Neuronal stem cell (in vitro differentiated cells): ENCODE measurements around the gene CDC42EP3.
A peak's percentile ranks its signal among the peaks of the same experiment; 100 is the strongest.

ENCODE experiments used
- DNase-seq: peaks from one replicate; pipeline ENCODE4 v3.0.0-alpha.2; 2013; ENCODE audit warnings: low spot score
- H2AFZ ChIP-seq: one replicate; pipeline ENCODE4 v1.6.1; 2013; ENCODE audit warnings: mild to moderate bottlenecking, low read length, inconsistent platforms
- H2AK5ac ChIP-seq: 2 replicates; pipeline ENCODE4 v1.6.1; 2013; ENCODE audit warnings: low read depth, mild to moderate bottlenecking, inconsistent platforms, low read length, moderate library complexity, mixed read lengths
- H2BK120ac ChIP-seq: 2 replicates; pipeline ENCODE4 v1.6.1; 2013; ENCODE audit warnings: low read depth, mild to moderate bottlenecking, inconsistent platforms, low read length, moderate library complexity, mixed read lengths
- H2BK12ac ChIP-seq: one replicate; pipeline ENCODE4 v1.6.1; 2013; ENCODE audit warnings: low read length, inconsistent platforms
- H2BK15ac ChIP-seq: 2 replicates; pipeline ENCODE4 v1.6.1; 2013; ENCODE audit warnings: mild to moderate bottlenecking, low read length, inconsistent platforms, mixed read lengths
- H2BK5ac ChIP-seq: one replicate; pipeline ENCODE4 v1.6.1; 2013; ENCODE audit warnings: inconsistent platforms, mild to moderate bottlenecking, low read length, moderate library complexity
- H3K14ac ChIP-seq: one replicate; pipeline ENCODE4 v1.6.1; 2013; ENCODE audit warnings: low read length, inconsistent platforms
- H3K18ac ChIP-seq: 2 replicates; pipeline ENCODE4 v1.6.1; 2013; ENCODE audit warnings: low read length, inconsistent platforms
- H3K23ac ChIP-seq: 2 replicates; pipeline ENCODE4 v1.6.1; 2013; ENCODE audit warnings: low read depth, mild to moderate bottlenecking, mixed read lengths, low read length, inconsistent platforms; ENCODE audit not compliant: poor library complexity
- H3K27ac ChIP-seq: replicated peaks from 3 replicates; pipeline ENCODE4 v1.5.1; 2013; ENCODE audit warnings: low read length, inconsistent platforms
- H3K27me3 ChIP-seq, 3 experiments: 2 replicates each; pipeline ENCODE4 v1.6.1; 2013; ENCODE audit warnings: low read length in 3 of 3, mild to moderate bottlenecking in 2 of 3, inconsistent platforms in 1 of 3, low read depth in 1 of 3, mixed read lengths in 1 of 3, moderate library complexity in 1 of 3; ENCODE audit not compliant: control insufficient read depth in 3 of 3, insufficient read depth in 3 of 3
- H3K36me3 ChIP-seq, 2 donors: replicated peaks in 1 of 2; 2 replicates each; pipeline ENCODE4 v1.6.1; 2013; ENCODE audit warnings: low read length in 2 of 2; ENCODE audit not compliant: control insufficient read depth in 2 of 2, insufficient read depth in 2 of 2
- H3K4ac ChIP-seq: 2 replicates; pipeline ENCODE4 v1.6.1; 2013; ENCODE audit warnings: inconsistent platforms, mild to moderate bottlenecking, low read length, moderate library complexity
- H3K4me1 ChIP-seq, 2 donors: 1 replicate in 1 of 2; 2 replicates in 1 of 2; pipeline ENCODE4 v1.6.1; 2013; ENCODE audit warnings: low read length in 2 of 2, low read depth in 1 of 2; ENCODE audit not compliant: control insufficient read depth in 2 of 2, insufficient read depth in 1 of 2
- H3K4me2 ChIP-seq: one replicate; pipeline ENCODE4 v1.6.1; 2013; ENCODE audit warnings: mild to moderate bottlenecking, low read length, inconsistent platforms; ENCODE audit not compliant: insufficient read depth, poor library complexity, severe bottlenecking
- H3K4me3 ChIP-seq, 2 donors: 2 replicates each; pipeline ENCODE4 v1.5.1; 2013; ENCODE audit warnings: low read length in 2 of 2, mild to moderate bottlenecking in 2 of 2, inconsistent platforms in 1 of 2, moderate library complexity in 1 of 2
- H3K79me1 ChIP-seq: one replicate; pipeline ENCODE4 v1.6.1; 2013; ENCODE audit warnings: low read depth, mild to moderate bottlenecking, inconsistent platforms, low read length, moderate library complexity
- H3K9ac ChIP-seq: one replicate; pipeline ENCODE4 v1.6.1; 2013; ENCODE audit warnings: mild to moderate bottlenecking, low read depth, low read length, inconsistent platforms; ENCODE audit not compliant: poor library complexity
- H3K9me3 ChIP-seq, 2 donors: replicated peaks in 1 of 2; 2 replicates each; pipeline versions ENCODE3 to v1.6.1; 2013; ENCODE audit warnings: low read length in 2 of 2, mild to moderate bottlenecking in 2 of 2, inconsistent platforms in 1 of 2, low read depth in 1 of 2, mixed read lengths in 1 of 2, moderate library complexity in 1 of 2; ENCODE audit not compliant: control insufficient read depth in 2 of 2, insufficient read depth in 1 of 2
- H4K8ac ChIP-seq: one replicate; pipeline ENCODE4 v1.6.1; 2013; ENCODE audit warnings: low read depth, mild to moderate bottlenecking, inconsistent platforms, low read length, moderate library complexity
- H4K91ac ChIP-seq: one replicate; pipeline ENCODE4 v1.6.1; 2013; ENCODE audit warnings: low read length, low read depth, mild to moderate bottlenecking, inconsistent platforms; ENCODE audit not compliant: poor library complexity
- WGBS, 2 donors: extraction: QIAGEN DNeasy Blood & Tissue Kit; methylation state at CpG; one replicate each; pipeline ENCODE4 v1.1.7; 2013; ENCODE audit warnings: missing lambda C conversion rate in 2 of 2, mixed read lengths in 1 of 2; ENCODE audit not compliant: insufficient read length in 2 of 2, insufficient replicate concordance in 1 of 2; ENCODE audit errors: extremely low coverage in 2 of 2; 5-methylcytosine and 5-hydroxymethylcytosine counted together

The CDC42EP3 gene

GRCh38 chr2:37619959-37620300 is 51.5 kb downstream of the CDC42EP3 start:
- Histone ChIP-seq H3K23ac (no peak overlapping the region), H3K4me3 (no peak overlapping the region), H2BK120ac (no peak overlapping the region), H2BK12ac (no peak overlapping the region), H3K9ac (no peak overlapping the region), H3K14ac (no peak overlapping the region), H2BK5ac (no peak overlapping the region), H3K4me2 (no peak overlapping the region), H3K27me3 (no peaks in the 10 kb centered on the region), H3K18ac (no peak overlapping the region), H2BK15ac (no peak overlapping the region), H2AK5ac (no peak overlapping the region), H3K4me1 (peaks cover 0 to 4% of the 10 kb centered on the region in 2 donors), H3K9me3 (peaks cover 0 to 4% of the 10 kb centered on the region in 2 donors), H3K27ac (no peak overlapping the region), H2AFZ (peak overlapping the region; percentile 18), H3K4ac (no peak overlapping the region), H4K8ac (no peak overlapping the region), H3K79me1 (no peaks in the 10 kb centered on the region), H4K91ac (no peak overlapping the region), H3K36me3 (no peaks in the 10 kb centered on the region)
- DNase-seq, result no peak

- Histone ChIP-seq H3K4me1 (peaks cover 0 to 4% of the 10 kb centered on the region in 2 donors), H3K27me3 (no peaks in the 10 kb centered on the region), H3K27ac (no peak overlapping the region), H3K36me3 (no peaks in the 10 kb centered on the region), H4K91ac (no peak overlapping the region), H3K14ac (no peak overlapping the region), H3K9me3 (peaks cover 0 to 4% of the 10 kb centered on the region in 2 donors), H2AFZ (peak overlapping the region; percentile 18), H3K23ac (no peak overlapping the region), H3K4me2 (no peak overlapping the region), H3K9ac (no peak overlapping the region), H4K8ac (no peak overlapping the region), H3K4me3 (no peak overlapping the region), H3K18ac (no peak overlapping the region), H3K79me1 (no peaks in the 10 kb centered on the region), H3K4ac (no peak overlapping the region), H2AK5ac (no peak overlapping the region), H2BK12ac (no peak overlapping the region), H2BK120ac (no peak overlapping the region), H2BK5ac (no peak overlapping the region), H2BK15ac (no peak overlapping the region)
- no CpG with 5 or more reads among the region's 7 CpGs for WGBS, 2 donors
- DNase-seq, result no peak
Observed at GRCh38 chr2:37619230-37619958, 52.0 kb downstream of the CDC42EP3 start.

GRCh38 chr2:37618326-37618725 is 53.1 kb downstream of the CDC42EP3 start:
- H3K4me3 ChIP-seq, result no peak overlapping the region
- H3K4me1 ChIP-seq, result peaks cover 0 to 4% of the 10 kb centered on the region in 2 donors
- no peak overlapping the region for H4K8ac ChIP-seq
- no peak overlapping the region for H3K27ac ChIP-seq
- H3K23ac ChIP-seq, result no peak overlapping the region
- H2AFZ ChIP-seq, result no peak overlapping the region
- no peak overlapping the region for H2BK120ac ChIP-seq
- no peaks in the 10 kb centered on the region for H3K27me3 ChIP-seq
- no peak overlapping the region for H3K9ac ChIP-seq
- no peak overlapping the region for H3K4me2 ChIP-seq
- no peak overlapping the region for H4K91ac ChIP-seq
- peaks cover 0 to 4% of the 10 kb centered on the region in 2 donors for H3K9me3 ChIP-seq
- no peak for DNase-seq
- H3K14ac ChIP-seq, result no peak overlapping the region
- no peak overlapping the region for H2AK5ac ChIP-seq
- WGBS, 2 donors, result no CpG with 5 or more reads among the region's 3 CpGs
- H3K36me3 ChIP-seq, result no peaks in the 10 kb centered on the region
- no peak overlapping the region for H3K4ac ChIP-seq
- H2BK15ac ChIP-seq, result no peak overlapping the region
- no peak overlapping the region for H2BK12ac ChIP-seq
- H3K18ac ChIP-seq, result no peak overlapping the region
- no peak overlapping the region for H2BK5ac ChIP-seq
- no peaks in the 10 kb centered on the region for H3K79me1 ChIP-seq

GRCh38 chr2:37617119-37617892 is 54.1 kb downstream of the CDC42EP3 start:
- H3K4me3 ChIP-seq, result no peak overlapping the region
- no CpG with 5 or more reads among the region's 14 CpGs for WGBS, 2 donors
- H4K91ac ChIP-seq, result no peak overlapping the region
- no peak overlapping the region for H2BK12ac ChIP-seq
- H3K27me3 ChIP-seq, result no peaks in the 10 kb centered on the region
- no peaks in the 10 kb centered on the region for H3K36me3 ChIP-seq
- no peak overlapping the region for H2AK5ac ChIP-seq
- H3K4me1 ChIP-seq, result peaks cover 0 to 4% of the 10 kb centered on the region in 2 donors
- H3K9me3 ChIP-seq, result no peaks in the 10 kb centered on the region
- H3K4ac ChIP-seq, result no peak overlapping the region
- H4K8ac ChIP-seq, result no peak overlapping the region
- no peak overlapping the region for H3K9ac ChIP-seq
- H3K23ac ChIP-seq, result no peak overlapping the region
- H3K14ac ChIP-seq, result no peak overlapping the region
- no peak overlapping the region for H3K18ac ChIP-seq
- H2BK120ac ChIP-seq, result no peak overlapping the region
- H3K4me2 ChIP-seq, result no peak overlapping the region
- no peak for DNase-seq
- no peaks in the 10 kb centered on the region for H3K79me1 ChIP-seq
- H2BK15ac ChIP-seq, result no peak overlapping the region
- no peak overlapping the region for H2AFZ ChIP-seq
- no peak overlapping the region for H3K27ac ChIP-seq
- H2BK5ac ChIP-seq, result no peak overlapping the region
